ENCODE data around the gene TTC12. TPM values are rescaled to one million over a fixed set of nuclear protein-coding genes. Genes with fewer than 3 reads are reported as not detected.

The TTC12 gene
- total and polyA plus RNA-seq, 2 donors (not counting 3 experiments of a cell fraction or from before 2014, with no cell fraction given), result 2.2 to 2.9 TPM

GRCh38 chr11:113286509-113287497 is 27.6 kb upstream of the TTC12 start:
- BruUV-seq (replicated peaks), result no TSS peak
- DNase-seq (ENCODE audit: low read depth, low spot score) (no peak), FAIRE-seq (no peak)
- Histone ChIP-seq H3K9me1 (replicated peaks; ENCODE audit: control insufficient read depth, extremely low read depth, insufficient read depth, low read length) (no peaks in the 10 kb centered on the region), H3K9me3 (replicated peaks; ENCODE audit: control insufficient read depth, insufficient read depth, low read length) (no peaks in the 10 kb centered on the region), H2AFZ (ENCODE audit: low read depth, low read length) (no peak overlapping the region), H3K79me2 (ENCODE audit: control insufficient read depth, insufficient read depth, low read length) (no peaks in the 10 kb centered on the region), H3K36me3 (ENCODE audit: control insufficient read depth in 2 of 2, extremely low read depth in 1 of 2, insufficient read depth in 2 of 2, low read length in 2 of 2) (no peaks in the 10 kb centered on the region), H4K20me1 (replicated peaks; ENCODE audit: control insufficient read depth, extremely low read depth, insufficient read depth, low read length) (no peaks in the 10 kb centered on the region), H3K4me2 (ENCODE audit: insufficient read depth, low read length) (no peak overlapping the region), H3K4me1 (ENCODE audit: control insufficient read depth, extremely low read depth, insufficient read depth, low read length) (no peaks in the 10 kb centered on the region), H3K9ac (replicated peaks; ENCODE audit: extremely low read depth, insufficient read depth, low read length) (no peak overlapping the region), H3K4me3 (replicated peaks in 1 of 3; ENCODE audit: insufficient read depth in 1 of 3, low read depth in 1 of 3, low read length in 3 of 3) (no peak overlapping the region), H3K27me3 (ENCODE audit: control insufficient read depth in 2 of 2, insufficient read depth in 2 of 2, low read length in 2 of 2) (no peaks in the 10 kb centered on the region), H3K27ac (ENCODE audit: insufficient read depth, low read depth, low read length) (no peak overlapping the region)
- ChIA-PET POLR2A (no interaction called here), CTCF (interaction anchor here (5.7 kb wide), 1 partner anchor 699 kb away, joined by 401 read pairs; no protein-coding TSS in a partner anchor)
- dilution Hi-C loops (cut with MboI; ENCODE audit: extremely low pct_ligation_motif_present, low sequenced_read_pairs) (no loop called here), intact Hi-C loops (cut with micrococcal nuclease) (loop anchor here (5.0 kb wide), 1 partner anchor 490 kb away; no protein-coding TSS in a partner anchor)
- no peak for TF ChIP-seq MAX (IDR thresholded peaks at IDR 0.05; ENCODE audit: insufficient read depth, insufficient read length)
- TF ChIP-seq POLR2AphosphoS5 (IDR thresholded peaks at IDR 0.05; ENCODE audit: insufficient read depth, low read depth, low read length), result no peak
- no peak for TF ChIP-seq JUN (IDR thresholded peaks at IDR 0.05; ENCODE audit: borderline replicate concordance, insufficient read depth, insufficient read length, low read depth)
- no peak for TF ChIP-seq CTCF (IDR thresholded peaks at IDR 0.05; ENCODE audit: extremely low read depth in 1 of 2, insufficient read depth in 1 of 2, low read depth in 1 of 2, low read length in 2 of 2)
- no peak for TF ChIP-seq GATA2 (IDR thresholded peaks at IDR 0.05; ENCODE audit: insufficient read depth, insufficient read length, low read depth, low read length)
- no peak for TF ChIP-seq MYC (IDR thresholded peaks at IDR 0.05; ENCODE audit: low read depth, low read length)
- TF ChIP-seq POLR2A (IDR thresholded peaks at IDR 0.05; ENCODE audit: low read depth, low read length), result no peak
- no peak for TF ChIP-seq EZH2 (IDR thresholded peaks at IDR 0.05; ENCODE audit: borderline replicate concordance, low read depth, low read length, severe bottlenecking)
- no peak for TF ChIP-seq FOS (IDR thresholded peaks at IDR 0.05; ENCODE audit: borderline replicate concordance, insufficient read depth, low read length)
